GM12878 (cell line): ENCODE measurements around the gene SP6.

Experiments used
- CHD1 ChIP-seq: IDR thresholded peaks from 2 replicates; pipeline ENCODE4 v1.6.1; 2012; ENCODE audit warnings: low read depth, low read length, improper control_type of control experiment
- CHD4 ChIP-seq: fragments of 200-600 bp; sonication (generic); IDR thresholded peaks from 2 replicates; pipeline ENCODE4 v1.6.1; 2016; ENCODE audit warnings: mild to moderate bottlenecking
- CREM ChIP-seq: IDR thresholded peaks from 2 replicates; pipeline ENCODE4 v1.6.1; 2014; ENCODE audit warnings: antibody characterized with exemption, low read depth
- EP300 ChIP-seq, 2 experiments: fragments of 150-350 bp in 1 of 2; IDR thresholded peaks; 2 replicates each; pipeline ENCODE4 v1.6.1; 2011 to 2012; ENCODE audit warnings: low read depth in 2 of 2, low read length in 2 of 2, borderline replicate concordance in 1 of 2, improper control_type of control experiment in 1 of 2, inconsistent platforms in 1 of 2; ENCODE audit not compliant: control insufficient read depth in 1 of 2
- REST ChIP-seq: IDR thresholded peaks from 2 replicates; pipeline ENCODE4 v1.6.1; 2012; ENCODE audit warnings: mild to moderate bottlenecking, low read depth, low read length
- SMAD1 ChIP-seq: fragments of 450-650 bp; IDR thresholded peaks from 2 replicates; pipeline ENCODE4 v1.6.1; 2018; ENCODE audit warnings: mild to moderate bottlenecking, low read depth; ENCODE audit not compliant: partially characterized antibody
- ZBTB33 ChIP-seq: fragments of 450-650 bp; IDR thresholded peaks from 2 replicates; pipeline ENCODE4 v1.6.1; 2017; ENCODE audit warnings: mild to moderate bottlenecking
- TF ChIP-seq, protein P1 (sequence below), 3 experiments: IDR thresholded peaks in 2 of 3; conservative IDR thresholded peaks in 1 of 3; 2 replicates each; pipeline ENCODE4 v1.5.1; 2011; ENCODE audit warnings: low read depth in 3 of 3, low read length in 3 of 3, mild to moderate bottlenecking in 3 of 3, control low read depth in 2 of 3, moderate library complexity in 2 of 3, inconsistent platforms in 1 of 3, mixed read lengths in 1 of 3; ENCODE audit not compliant: control insufficient read depth in 2 of 3, insufficient read depth in 1 of 3; ENCODE audit errors: extremely low read depth in 1 of 3
- TF ChIP-seq, protein P2 (sequence below): IDR thresholded peaks from 2 replicates; pipeline ENCODE4 v1.6.1; 2011; ENCODE audit warnings: mild to moderate bottlenecking, low read depth, low read length, moderate library complexity; ENCODE audit not compliant: insufficient replicate concordance

GRCh38 chr17:47837401-47838039 is 13.4 kb downstream of the SP6 start:
- TF ChIP-seq, protein P1, sequence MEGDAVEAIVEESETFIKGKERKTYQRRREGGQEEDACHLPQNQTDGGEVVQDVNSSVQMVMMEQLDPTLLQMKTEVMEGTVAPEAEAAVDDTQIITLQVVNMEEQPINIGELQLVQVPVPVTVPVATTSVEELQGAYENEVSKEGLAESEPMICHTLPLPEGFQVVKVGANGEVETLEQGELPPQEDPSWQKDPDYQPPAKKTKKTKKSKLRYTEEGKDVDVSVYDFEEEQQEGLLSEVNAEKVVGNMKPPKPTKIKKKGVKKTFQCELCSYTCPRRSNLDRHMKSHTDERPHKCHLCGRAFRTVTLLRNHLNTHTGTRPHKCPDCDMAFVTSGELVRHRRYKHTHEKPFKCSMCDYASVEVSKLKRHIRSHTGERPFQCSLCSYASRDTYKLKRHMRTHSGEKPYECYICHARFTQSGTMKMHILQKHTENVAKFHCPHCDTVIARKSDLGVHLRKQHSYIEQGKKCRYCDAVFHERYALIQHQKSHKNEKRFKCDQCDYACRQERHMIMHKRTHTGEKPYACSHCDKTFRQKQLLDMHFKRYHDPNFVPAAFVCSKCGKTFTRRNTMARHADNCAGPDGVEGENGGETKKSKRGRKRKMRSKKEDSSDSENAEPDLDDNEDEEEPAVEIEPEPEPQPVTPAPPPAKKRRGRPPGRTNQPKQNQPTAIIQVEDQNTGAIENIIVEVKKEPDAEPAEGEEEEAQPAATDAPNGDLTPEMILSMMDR (IDR thresholded peaks at IDR 0.05 in 2 of 3, conservative IDR thresholded peaks at IDR 0.05 in 1 of 3; ENCODE audit: control insufficient read depth in 2 of 3, extremely low read depth in 1 of 3, insufficient read depth in 1 of 3, low read depth in 3 of 3, low read length in 3 of 3) = no peak
- TF ChIP-seq ZBTB33 (no peak), CHD4 (no peak), CHD1 (no peak), CREM (no peak), EP300 (IDR thresholded peaks at IDR 0.05; ENCODE audit: borderline replicate concordance in 1 of 2, control insufficient read depth in 1 of 2, low read depth in 2 of 2, low read length in 2 of 2) (no peak), SMAD1 (no peak), REST (no peak)
- TF ChIP-seq, protein P2, sequence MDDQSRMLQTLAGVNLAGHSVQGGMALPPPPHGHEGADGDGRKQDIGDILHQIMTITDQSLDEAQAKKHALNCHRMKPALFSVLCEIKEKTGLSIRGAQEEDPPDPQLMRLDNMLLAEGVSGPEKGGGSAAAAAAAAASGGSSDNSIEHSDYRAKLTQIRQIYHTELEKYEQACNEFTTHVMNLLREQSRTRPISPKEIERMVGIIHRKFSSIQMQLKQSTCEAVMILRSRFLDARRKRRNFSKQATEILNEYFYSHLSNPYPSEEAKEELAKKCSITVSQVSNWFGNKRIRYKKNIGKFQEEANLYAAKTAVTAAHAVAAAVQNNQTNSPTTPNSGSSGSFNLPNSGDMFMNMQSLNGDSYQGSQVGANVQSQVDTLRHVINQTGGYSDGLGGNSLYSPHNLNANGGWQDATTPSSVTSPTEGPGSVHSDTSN = no peak
